Epithelial cell of prostate (primary cell): ENCODE measurements around the gene MED12L.
A peak's percentile ranks its signal among the peaks of the same experiment; 100 is the strongest.
"Not testable (repeated sequence)": the region's sequence is repeated elsewhere in the genome, so short reads cannot be mapped to it uniquely, and the experiment has no call there.

ENCODE experiments used
- DNase-seq: peaks from one replicate; pipeline ENCODE4 v3.0.0-alpha.2; 2011; ENCODE audit warnings: low read depth, low spot score
- H3K27ac ChIP-seq: fragments of 450-650 bp; 2 replicates; pipeline ENCODE4 v1.5.1; 2017; ENCODE audit warnings: mild to moderate bottlenecking

The MED12L gene

GRCh38 chr3:151085227-151085888, at the start of gene MED12L:
Gene MED12L, plus strand, starts transcription at chr3:151085664. Its CDS starts 1,263 bp downstream, at chr3:151086927.
- no peak within 1 kb of the TSS for H3K27ac ChIP-seq
- peak; percentile 40 for DNase-seq

- DNase-seq = peak; percentile 10
- H3K27ac ChIP-seq = peak overlapping the region; percentile 33
Measured at GRCh38 chr3:151037746-151038477, 47.6 kb upstream of the MED12L start.

- no peak for DNase-seq
- H3K27ac ChIP-seq = no peak overlapping the region
Measured at GRCh38 chr3:151044706-151045105, 40.8 kb upstream of the MED12L start.

GRCh38 chr3:151047636-151048035, 37.8 kb upstream of the MED12L start:
- no peak overlapping the region for H3K27ac ChIP-seq
- DNase-seq = no peak

- no peak for DNase-seq
- no peak overlapping the region for H3K27ac ChIP-seq
Measured at GRCh38 chr3:151051533-151051932, 33.9 kb upstream of the MED12L start.

GRCh38 chr3:151052346-151052745, 33.1 kb upstream of the MED12L start:
- H3K27ac ChIP-seq = no peak overlapping the region
- DNase-seq = no peak

- DNase-seq = no peak
- H3K27ac ChIP-seq = no peak overlapping the region
Measured at GRCh38 chr3:151052756-151053155, 32.7 kb upstream of the MED12L start.

GRCh38 chr3:151058740-151059139, 26.7 kb upstream of the MED12L start:
- DNase-seq = no peak
- no peak overlapping the region for H3K27ac ChIP-seq

- no peak for DNase-seq
- no peak overlapping the region for H3K27ac ChIP-seq
Measured at GRCh38 chr3:151062611-151063010, 22.9 kb upstream of the MED12L start.

GRCh38 chr3:151067158-151067557, 18.3 kb upstream of the MED12L start:
- DNase-seq = no peak
- H3K27ac ChIP-seq = no peak overlapping the region

GRCh38 chr3:151072842-151073241, 12.6 kb upstream of the MED12L start:
- not testable (repeated sequence) for DNase-seq

GRCh38 chr3:151074256-151074655, 11.2 kb upstream of the MED12L start:
- DNase-seq = no peak
- H3K27ac ChIP-seq = no peak overlapping the region

More at GRCh38 chr3:151072842-151073241, 12.6 kb upstream of the MED12L start:
- not testable (repeated sequence) for H3K27ac ChIP-seq

- no peak for DNase-seq
- H3K27ac ChIP-seq = no peak overlapping the region
Measured at GRCh38 chr3:151075869-151076562, 9.4 kb upstream of the MED12L start.

- H3K27ac ChIP-seq = no peak overlapping the region
- no peak for DNase-seq
Measured at GRCh38 chr3:151076626-151077025, 8.8 kb upstream of the MED12L start.

- H3K27ac ChIP-seq, DNase-seq: not testable (repeated sequence)
Measured at GRCh38 chr3:151081082-151081481, 4.4 kb upstream of the MED12L start.

- no peak for DNase-seq
Measured at GRCh38 chr3:151082880-151083838, 2.3 kb upstream of the MED12L start.

GRCh38 chr3:151084893-151085226, 604 bp upstream of the MED12L start:
- H3K27ac ChIP-seq = no peak overlapping the region
- no peak for DNase-seq

More at GRCh38 chr3:151082880-151083838, 2.3 kb upstream of the MED12L start:
- no peak overlapping the region for H3K27ac ChIP-seq

GRCh38 chr3:151085889-151086483, 522 bp downstream of the MED12L start:
- no peak overlapping the region for H3K27ac ChIP-seq
- DNase-seq = no peak
